Smooth muscle cell of the umbilical artery (primary cell): Measurements from ENCODE around the gene SOD3. TPM values are rescaled to one million over a fixed set of nuclear protein-coding genes. Genes with fewer than 3 reads are reported as not detected.

Experiments used
- total RNA-seq: library from RNA; depleted of rRNA; stranded (reverse); fragments of >200 nt; gene quantifications from 2 replicates; pipeline ENCODE4 v1.2.3, GENCODE V29; 2014

Gene SOD3
- total RNA-seq, result 7.8 and 16.9 TPM in 2 replicates

DNA sequence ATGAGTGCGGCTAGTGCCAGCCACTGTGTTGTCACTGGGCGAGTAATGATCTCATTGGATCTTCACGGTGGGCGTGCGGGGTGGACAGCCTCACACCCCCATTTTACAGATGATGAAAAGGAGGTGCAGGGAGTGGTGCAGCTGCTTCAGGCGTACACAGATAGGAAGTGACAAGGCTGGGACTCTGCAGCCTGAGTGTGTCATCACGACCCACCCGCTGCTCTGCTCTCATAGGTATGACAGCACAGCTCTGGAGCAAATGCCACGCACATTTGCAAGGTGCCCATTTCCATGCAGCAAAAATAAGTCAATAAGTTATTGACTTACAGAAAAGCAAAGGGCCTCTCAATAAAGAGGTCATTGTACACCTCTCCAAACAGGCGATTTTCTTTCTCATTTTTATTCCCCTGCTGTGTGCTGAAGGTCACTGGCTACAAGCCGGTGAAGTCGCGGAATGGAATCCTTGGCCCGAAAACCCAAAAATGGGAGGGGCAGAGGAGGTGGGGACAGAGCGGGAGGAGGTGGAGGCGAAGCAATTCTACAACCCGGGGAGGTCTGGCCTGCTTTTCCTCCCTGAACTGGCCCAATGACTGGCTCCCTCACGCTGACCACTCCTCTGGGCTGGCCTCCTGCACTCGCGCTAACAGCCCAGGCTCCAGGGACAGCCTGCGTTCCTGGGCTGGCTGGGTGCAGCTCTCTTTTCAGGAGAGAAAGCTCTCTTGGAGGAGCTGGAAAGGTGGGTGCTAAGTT is at the start of gene SOD3:
TSS of gene SOD3 (plus strand) at position 658 of the 750 bp plus-strand sequence. CDS start 3,949 bp downstream, outside the sequence.

Other genes starting within 250 kb of the SOD3 start
- 129 and 209 TPM in 2 replicates for gene DHX15, start 211.0 kb upstream of the SOD3 start, total RNA-seq
- gene CCDC149, start 117.5 kb downstream of the SOD3 start, total RNA-seq, result 6.8 and 12.6 TPM in 2 replicates
- gene LGI2, start 235.4 kb downstream of the SOD3 start, total RNA-seq, result under 0.01 TPM in 1 of 2 replicates, not detected in the other